K562 (cell line): ENCODE measurements around the gene PRDM16. TPM values are rescaled to one million over a fixed set of nuclear protein-coding genes. Genes with fewer than 3 reads are reported as not detected.

Experiments used
- ATAC-seq: fragments of 200-7000 bp; cut with Tn5 transposase; 3 replicates; pipeline ENCODE4 v1.9.1; 2020; ENCODE audit warnings: moderate library complexity
- BruUV-seq: library from RNA; stranded (reverse); fragments of 400-500 nt; replicated peaks from 2 replicates; lab custom pipeline; 2021; lab: Mats Ljungman, UMichigan
- CTCF ChIA-PET: fragments of 300-600 bp; formaldehyde crosslinking; extraction: SDS; loops from one replicate; lab custom pipeline; 2021; ENCODE audit warnings: low intra/inter-chr PET ratio; lab: Yijun Ruan, JAX
- POLR2A ChIA-PET: fragments of 300-600, 350-650 bp; sonication (Branson Sonifier 250); formaldehyde crosslinking; extraction: SDS; loops from one replicate; lab custom pipeline; 2021; ENCODE audit warnings: antibody characterized with exemption, inconsistent platforms; lab: Yijun Ruan, JAX
- DNase-seq, 4 experiments: peaks; one replicate each; pipeline versions ENCODE4 v3.0.0 to v3.0.0-alpha.2; 2011 to 2018; ENCODE audit warnings: low spot score in 3 of 4, mixed read lengths in 3 of 4; ENCODE audit errors: extremely low read depth in 1 of 4
- FAIRE-seq: peaks from 2 replicates; lab custom pipeline; 2011; peaks lifted over from hg19 to GRCh38; lab: Jason Lieb, UNC
- H2AFZ ChIP-seq: 2 replicates; pipeline ENCODE4 v1.6.0; 2011; ENCODE audit warnings: low read depth, low read length, control low read depth, inconsistent platforms
- H3K27ac ChIP-seq: fragments of 200-600 bp; 3 replicates; pipeline ENCODE4 v1.8.0; 2011; ENCODE audit warnings: low read depth, mild to moderate bottlenecking, control low read depth, inconsistent platforms, low read length, moderate library complexity, mixed read lengths; ENCODE audit errors: extremely low read depth
- H3K27me3 ChIP-seq, 2 experiments: fragments of 300-600 bp in 1 of 2; 2 replicates in 1 of 2; 3 replicates in 1 of 2; pipeline versions ENCODE4 v1.6.0 to v1.8.0; 2011; ENCODE audit warnings: inconsistent platforms in 2 of 2, low read length in 2 of 2, mild to moderate bottlenecking in 1 of 2, mixed read lengths in 1 of 2, moderate library complexity in 1 of 2; ENCODE audit not compliant: control insufficient read depth in 2 of 2, insufficient read depth in 2 of 2
- H3K36me3 ChIP-seq: fragments of 300-600 bp; 3 replicates; pipeline ENCODE4 v1.8.0; 2011; ENCODE audit warnings: mild to moderate bottlenecking, low read length, inconsistent platforms; ENCODE audit not compliant: control insufficient read depth, insufficient read depth
- H3K4me1 ChIP-seq, 2 experiments: fragments of 200-600 bp in 1 of 2; replicated peaks in 1 of 2; 2 replicates in 1 of 2; 3 replicates in 1 of 2; pipeline versions ENCODE4 v1.5.1 to v1.8.0; 2011; ENCODE audit warnings: inconsistent platforms in 2 of 2, low read length in 2 of 2, mild to moderate bottlenecking in 1 of 2, mixed read lengths in 1 of 2, moderate library complexity in 1 of 2; ENCODE audit not compliant: control insufficient read depth in 2 of 2, insufficient read depth in 2 of 2
- H3K4me2 ChIP-seq: 2 replicates; pipeline ENCODE4 v1.6.1; 2011; ENCODE audit warnings: low read length, control low read depth, inconsistent platforms, mixed read lengths; ENCODE audit not compliant: insufficient read depth
- H3K4me3 ChIP-seq: fragments of 200-600 bp; sonication (generic), shearing (Covaris generic); 2 replicates; pipeline ENCODE4 v1.5.1; 2016; ENCODE audit warnings: control low read depth, inconsistent platforms
- H3K79me2 ChIP-seq: fragments of 200-600 bp; 3 replicates; pipeline ENCODE4 v1.8.0; 2011; ENCODE audit warnings: low read length, inconsistent platforms; ENCODE audit not compliant: control insufficient read depth, insufficient read depth
- H3K9ac ChIP-seq, 2 experiments: 2 replicates each; pipeline versions ENCODE4 v1.6.0 to v1.6.1; 2011; ENCODE audit warnings: low read depth in 2 of 2, low read length in 2 of 2, control low read depth in 1 of 2, inconsistent platforms in 1 of 2, mild to moderate bottlenecking in 1 of 2, mixed read lengths in 1 of 2; ENCODE audit not compliant: insufficient read depth in 1 of 2
- H3K9me1 ChIP-seq: one replicate; pipeline ENCODE4 v1.6.0; 2011; ENCODE audit warnings: inconsistent platforms, mild to moderate bottlenecking, low read length, moderate library complexity; ENCODE audit not compliant: control insufficient read depth, insufficient read depth
- H3K9me3 ChIP-seq: replicated peaks from 2 replicates; pipeline ENCODE4 v1.5.1; 2011; ENCODE audit warnings: low read depth, low read length, inconsistent platforms; ENCODE audit not compliant: control insufficient read depth, insufficient read depth
- H4K20me1 ChIP-seq: replicated peaks from 2 replicates; pipeline ENCODE4 v1.6.1; 2011; ENCODE audit warnings: low read length, inconsistent platforms, mixed read lengths; ENCODE audit not compliant: control insufficient read depth, insufficient read depth
- ETS2 ChIP-seq: IDR thresholded peaks from 2 replicates; pipeline ENCODE4 v1.6.1; 2016; ENCODE audit warnings: borderline replicate concordance, missing genetic modification characterization, mild to moderate bottlenecking, moderate library complexity, missing compliant biosample characterization; ENCODE audit not compliant: poor library complexity, severe bottlenecking
- ETV1 ChIP-seq: fragments of 450-650 bp; conservative IDR thresholded peaks from 2 replicates; pipeline ENCODE4 v1.6.1; 2016; ENCODE audit warnings: missing genetic modification characterization, control low read depth, low read depth, missing compliant biosample characterization
- HDAC2 ChIP-seq: fragments of 450-650 bp; IDR thresholded peaks from 2 replicates; pipeline ENCODE4 v1.6.1; 2016; ENCODE audit warnings: mild to moderate bottlenecking
- SRSF1 ChIP-seq: fragments of 200-400 bp; formaldehyde crosslinking; IDR thresholded peaks from 2 replicates; pipeline ENCODE4 v1.6.1; 2017; ENCODE audit warnings: mild to moderate bottlenecking, low read depth, low read length, moderate library complexity
- ZNF212 ChIP-seq: fragments of 450-650 bp; formaldehyde crosslinking; IDR thresholded peaks from 2 replicates; pipeline ENCODE4 v1.4.0; 2020; ENCODE audit warnings: mild to moderate bottlenecking
- ZNF444 ChIP-seq: fragments of 250-450 bp; sonication (Bioruptor Pico); IDR thresholded peaks from 2 replicates; pipeline ENCODE4 v1.4.0; 2020; ENCODE audit warnings: mild to moderate bottlenecking, moderate library complexity
- WGBS: fragments of 100-300 bp; shearing (Covaris generic); methylation state at CpG from one replicate; pipeline ENCODE4 v1.1.6; 2016; ENCODE audit warnings: low coverage, mixed read lengths; ENCODE audit not compliant: insufficient coverage; ENCODE audit errors: missing lambda C conversion rate; 5-methylcytosine and 5-hydroxymethylcytosine counted together
- in situ Hi-C: fragments of 300-500 bp; cut with MboI; formaldehyde crosslinking; loops from 4 replicates; pipeline ENCODE4 v1.15.0; 2018; ENCODE audit warnings: inconsistent platforms, mixed read lengths
- intact Hi-C: fragments of 100-400 bp; cut with micrococcal nuclease; formaldehyde crosslinking; loops from 2 replicates; pipeline ENCODE4 v1.14.2; 2022
- polyA plus RNA-seq, 8 experiments: library from polyadenylated mRNA; depleted of rRNA in 4 of 8; stranded (reverse) in 5 of 8; unstranded in 3 of 8; fragments of >200 nt; fragmentation: Nextera tagmentation in 2 of 8; fragmentation: Illumina TruSeq in 1 of 8; extraction: Ambion mirVana in 2 of 8; extraction: Trizol in 1 of 8; gene quantifications; 2 replicates each; pipeline versions ENCODE4 v1.2.1 to v1.2.3, GENCODE V29; 2011 to 2014; ENCODE audit warnings: inconsistent platforms in 1 of 8, missing spikeins in 1 of 8
- total RNA-seq, 7 experiments: library from RNA; depleted of rRNA in 6 of 7; stranded (reverse); fragments of >200 nt in 6 of 7; fragmentation: Illumina TruSeq in 2 of 7; extraction: Trizol in 2 of 7; gene quantifications; 2 replicates each; pipeline versions ENCODE4 v1.2.1 to v1.2.3, GENCODE V29; 2011 to 2021; ENCODE audit warnings: low replicate concordance in 1 of 7
- TF ChIP-seq, protein P1 (sequence below): sonication (generic); formaldehyde crosslinking; IDR thresholded peaks from 2 replicates; pipeline ENCODE4 v1.8.1; 2022; ENCODE audit warnings: missing genetic modification reagents
- TF ChIP-seq, protein P2 (sequence below): fragments of 450-650 bp; formaldehyde crosslinking; IDR thresholded peaks from 2 replicates; pipeline ENCODE4 v1.4.0; 2020; ENCODE audit warnings: mild to moderate bottlenecking, moderate library complexity
- TF ChIP-seq, protein P3 (sequence below): sonication (generic); formaldehyde crosslinking; IDR thresholded peaks from 2 replicates; pipeline ENCODE4 v1.5.0; 2020; ENCODE audit warnings: missing genetic modification reagents
- TF ChIP-seq, protein P4 (sequence below): sonication (generic); formaldehyde crosslinking; IDR thresholded peaks from 2 replicates; pipeline ENCODE4 v1.8.1; 2022; ENCODE audit warnings: missing genetic modification reagents

The PRDM16 gene
- total and polyA plus RNA-seq, 9 of the 15 experiments (the other 6 are each of a cell fraction or from before 2014, with no cell fraction given): 0.10 to 0.27 TPM; not detected in 7

DNA sequence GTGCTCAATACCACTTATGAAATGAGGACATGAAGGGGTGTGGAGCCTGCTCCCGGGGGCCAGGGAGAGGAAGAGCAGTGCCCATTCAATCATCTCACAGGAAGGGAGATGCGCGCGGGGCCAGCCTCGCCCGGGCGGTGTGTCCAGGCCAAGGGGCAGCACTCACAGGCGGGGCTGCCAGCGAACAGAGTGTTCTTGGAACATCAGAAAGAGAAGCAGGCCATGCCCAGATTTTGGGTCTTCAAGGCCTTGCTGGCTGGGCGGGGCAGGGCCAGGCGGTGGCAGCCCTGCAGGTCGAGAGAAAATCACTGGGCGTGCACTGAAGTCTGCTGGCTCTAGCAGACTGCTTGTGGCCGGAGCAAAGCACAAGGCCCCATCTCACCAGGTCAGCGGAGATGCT is 168.6 kb downstream of the PRDM16 start:
- FAIRE-seq (no peak), ATAC-seq (no peak), DNase-seq (no peak)
- no peak for TF ChIP-seq HDAC2
- TF ChIP-seq, protein P1, sequence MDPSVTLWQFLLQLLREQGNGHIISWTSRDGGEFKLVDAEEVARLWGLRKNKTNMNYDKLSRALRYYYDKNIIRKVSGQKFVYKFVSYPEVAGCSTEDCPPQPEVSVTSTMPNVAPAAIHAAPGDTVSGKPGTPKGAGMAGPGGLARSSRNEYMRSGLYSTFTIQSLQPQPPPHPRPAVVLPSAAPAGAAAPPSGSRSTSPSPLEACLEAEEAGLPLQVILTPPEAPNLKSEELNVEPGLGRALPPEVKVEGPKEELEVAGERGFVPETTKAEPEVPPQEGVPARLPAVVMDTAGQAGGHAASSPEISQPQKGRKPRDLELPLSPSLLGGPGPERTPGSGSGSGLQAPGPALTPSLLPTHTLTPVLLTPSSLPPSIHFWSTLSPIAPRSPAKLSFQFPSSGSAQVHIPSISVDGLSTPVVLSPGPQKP: no peak
- no peak for TF ChIP-seq ZNF212 (CRISPR knock-in tag)
- TF ChIP-seq, protein P2, sequence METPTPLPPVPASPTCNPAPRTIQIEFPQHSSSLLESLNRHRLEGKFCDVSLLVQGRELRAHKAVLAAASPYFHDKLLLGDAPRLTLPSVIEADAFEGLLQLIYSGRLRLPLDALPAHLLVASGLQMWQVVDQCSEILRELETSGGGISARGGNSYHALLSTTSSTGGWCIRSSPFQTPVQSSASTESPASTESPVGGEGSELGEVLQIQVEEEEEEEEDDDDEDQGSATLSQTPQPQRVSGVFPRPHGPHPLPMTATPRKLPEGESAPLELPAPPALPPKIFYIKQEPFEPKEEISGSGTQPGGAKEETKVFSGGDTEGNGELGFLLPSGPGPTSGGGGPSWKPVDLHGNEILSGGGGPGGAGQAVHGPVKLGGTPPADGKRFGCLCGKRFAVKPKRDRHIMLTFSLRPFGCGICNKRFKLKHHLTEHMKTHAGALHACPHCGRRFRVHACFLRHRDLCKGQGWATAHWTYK (CRISPR knock-in tag): no peak
- TF ChIP-seq ZNF444: no peak
- no peak for TF ChIP-seq ETS2 (tag)
- TF ChIP-seq, protein P3, sequence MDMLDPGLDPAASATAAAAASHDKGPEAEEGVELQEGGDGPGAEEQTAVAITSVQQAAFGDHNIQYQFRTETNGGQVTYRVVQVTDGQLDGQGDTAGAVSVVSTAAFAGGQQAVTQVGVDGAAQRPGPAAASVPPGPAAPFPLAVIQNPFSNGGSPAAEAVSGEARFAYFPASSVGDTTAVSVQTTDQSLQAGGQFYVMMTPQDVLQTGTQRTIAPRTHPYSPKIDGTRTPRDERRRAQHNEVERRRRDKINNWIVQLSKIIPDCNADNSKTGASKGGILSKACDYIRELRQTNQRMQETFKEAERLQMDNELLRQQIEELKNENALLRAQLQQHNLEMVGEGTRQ (CRISPR knock-in tag): no peak
- no peak for TF ChIP-seq SRSF1
- TF ChIP-seq, protein P4, sequence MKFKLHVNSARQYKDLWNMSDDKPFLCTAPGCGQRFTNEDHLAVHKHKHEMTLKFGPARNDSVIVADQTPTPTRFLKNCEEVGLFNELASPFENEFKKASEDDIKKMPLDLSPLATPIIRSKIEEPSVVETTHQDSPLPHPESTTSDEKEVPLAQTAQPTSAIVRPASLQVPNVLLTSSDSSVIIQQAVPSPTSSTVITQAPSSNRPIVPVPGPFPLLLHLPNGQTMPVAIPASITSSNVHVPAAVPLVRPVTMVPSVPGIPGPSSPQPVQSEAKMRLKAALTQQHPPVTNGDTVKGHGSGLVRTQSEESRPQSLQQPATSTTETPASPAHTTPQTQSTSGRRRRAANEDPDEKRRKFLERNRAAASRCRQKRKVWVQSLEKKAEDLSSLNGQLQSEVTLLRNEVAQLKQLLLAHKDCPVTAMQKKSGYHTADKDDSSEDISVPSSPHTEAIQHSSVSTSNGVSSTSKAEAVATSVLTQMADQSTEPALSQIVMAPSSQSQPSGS (CRISPR knock-in tag): no peak
- no peak for TF ChIP-seq ETV1 (tag)
- Histone ChIP-seq H3K27ac (no peak overlapping the region), H3K4me2 (no peak overlapping the region), H3K9me1 (no peaks in the 10 kb centered on the region), H3K9ac (no peak overlapping the region), H3K27me3 (peaks cover 40 to 77% of the 10 kb centered on the region in 2 experiments; a peak in 4 of 5 replicates), H3K9me3 (no peaks in the 10 kb centered on the region), H2AFZ (no peak overlapping the region), H3K4me3 (no peak overlapping the region), H3K36me3 (no peaks in the 10 kb centered on the region), H3K4me1 (peaks cover 0 to 19% of the 10 kb centered on the region in 2 experiments; a peak in 2 of 5 replicates), H4K20me1 (peaks cover 7% of the 10 kb centered on the region; the same call in 1 of the 2 replicates), H3K79me2 (no peaks in the 10 kb centered on the region)
- intact Hi-C loops (no loop called here), in situ Hi-C loops (no loop called here)
- BruUV-seq: no TSS peak
- POLR2A ChIA-PET: no interaction called here
- WGBS: 4% methylated on average over 15 of the region's 15 CpGs
- CTCF ChIA-PET: no interaction called here
